Ureter (tissue), 1 donor: ENCODE results near the gene CTNNA3. TPM values are rescaled to one million over a fixed set of nuclear protein-coding genes. Genes with fewer than 3 reads are reported as not detected.

Source experiments
- DNase-seq: peaks from one replicate; pipeline ENCODE4 v3.0.0-alpha.2; 2020; ENCODE audit warnings: low spot score
- total RNA-seq: library from RNA; stranded (reverse); gene quantifications from one replicate; pipeline ENCODE4 v1.2.4, GENCODE V29; 2023
- donor health status: DM: yes; HTN: yes; CAD: no.

Gene CTNNA3
- total RNA-seq, 1 donor from 2014 or later, result 1.1 TPM

DNA sequence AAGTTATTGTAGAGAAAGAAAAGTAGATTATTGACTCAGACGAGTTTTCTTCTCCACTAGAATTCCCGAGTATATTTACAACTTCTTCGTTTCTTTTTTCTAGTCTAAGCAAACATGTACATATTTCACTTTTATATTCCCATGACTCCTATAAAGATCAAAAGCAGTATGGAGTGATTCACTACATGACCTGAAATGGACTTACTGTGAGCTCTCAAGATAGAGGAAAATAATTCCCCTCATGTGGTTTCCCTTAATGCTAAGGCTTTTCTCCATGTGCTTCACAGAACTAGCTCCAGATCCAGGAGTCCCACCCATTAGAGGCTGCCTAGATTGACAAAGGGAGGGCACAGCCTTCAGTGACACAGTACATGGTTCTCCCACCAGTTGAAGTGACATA, 1593.2 kb downstream of the CTNNA3 start:
- no peak for DNase-seq

DNA sequence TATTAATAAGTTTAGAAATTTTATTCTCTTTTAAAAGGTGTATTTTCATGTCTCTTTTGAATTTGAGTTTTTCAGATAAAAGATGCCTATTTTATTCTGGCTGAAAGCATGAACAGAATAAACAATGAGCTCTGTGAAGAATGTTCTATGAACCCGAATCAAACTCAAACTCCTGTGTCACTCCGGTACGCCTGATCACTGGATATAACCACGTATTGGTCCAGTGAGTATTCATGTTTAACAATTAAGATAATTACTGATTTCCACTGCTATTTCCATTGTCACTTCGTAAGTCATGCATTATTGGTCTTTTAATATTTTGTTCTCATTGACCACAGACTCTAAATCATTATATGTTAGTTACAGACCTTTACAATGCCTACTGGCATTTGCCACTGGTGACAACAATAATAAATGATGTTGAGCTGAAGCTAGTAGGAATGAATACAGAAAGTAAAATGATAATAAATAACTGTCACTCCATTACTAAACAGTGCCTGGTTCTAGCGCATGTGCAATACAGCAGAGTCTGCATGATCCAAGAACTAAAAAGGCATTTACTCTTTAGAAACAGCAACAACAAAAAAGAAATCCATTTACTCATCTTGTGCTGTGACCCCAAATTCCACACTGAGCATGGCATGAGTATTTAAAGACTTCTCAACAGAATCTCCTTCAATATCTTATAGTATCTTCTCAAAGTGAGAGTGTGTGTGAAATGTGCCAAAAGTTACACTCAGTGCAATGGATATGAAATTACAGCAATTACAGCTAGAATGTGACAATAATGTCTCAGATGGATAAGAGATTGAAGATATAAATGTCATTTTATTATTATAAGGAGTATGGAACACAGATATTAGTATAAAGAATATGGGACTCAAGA, 1597.2 kb downstream of the CTNNA3 start:
- no peak for DNase-seq

DNA sequence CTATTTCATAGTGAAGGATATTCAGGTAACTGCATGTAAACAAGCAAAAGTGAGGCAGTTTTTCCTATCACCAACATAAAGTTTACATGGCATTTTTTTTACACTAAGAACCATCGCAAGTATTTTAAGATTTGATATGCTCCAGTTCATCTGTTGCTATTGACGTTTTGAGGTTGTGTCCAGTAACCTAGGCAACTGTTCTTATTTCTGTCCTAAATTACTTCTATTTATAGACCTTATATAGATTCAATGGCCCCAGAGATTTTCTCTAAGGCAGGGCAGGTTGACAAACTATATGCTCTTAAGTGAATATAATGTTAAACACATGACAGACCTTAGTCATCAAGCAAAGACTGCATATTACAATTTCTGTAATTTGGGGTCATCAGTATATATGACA, 1600.4 kb downstream of the CTNNA3 start:
- no peak for DNase-seq

DNA sequence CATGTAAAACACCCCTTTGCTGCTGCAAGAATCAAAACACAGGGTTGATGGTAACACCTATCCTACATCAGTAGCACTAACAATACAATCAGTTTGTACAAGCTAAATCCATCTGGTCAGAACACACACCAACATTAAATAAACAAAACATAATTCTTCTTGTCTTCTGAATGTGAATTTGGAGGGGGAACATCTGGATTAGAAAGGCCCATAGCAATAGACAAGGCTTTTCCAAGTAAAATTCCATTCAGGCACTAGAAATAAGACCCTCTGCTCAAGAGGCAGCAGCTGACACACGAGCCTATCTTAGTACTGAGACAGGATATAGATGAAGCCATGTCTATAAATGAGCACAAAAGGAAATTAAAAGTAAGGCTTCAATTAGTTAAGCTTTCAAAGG, 1610.1 kb downstream of the CTNNA3 start:
- no peak for DNase-seq

DNA sequence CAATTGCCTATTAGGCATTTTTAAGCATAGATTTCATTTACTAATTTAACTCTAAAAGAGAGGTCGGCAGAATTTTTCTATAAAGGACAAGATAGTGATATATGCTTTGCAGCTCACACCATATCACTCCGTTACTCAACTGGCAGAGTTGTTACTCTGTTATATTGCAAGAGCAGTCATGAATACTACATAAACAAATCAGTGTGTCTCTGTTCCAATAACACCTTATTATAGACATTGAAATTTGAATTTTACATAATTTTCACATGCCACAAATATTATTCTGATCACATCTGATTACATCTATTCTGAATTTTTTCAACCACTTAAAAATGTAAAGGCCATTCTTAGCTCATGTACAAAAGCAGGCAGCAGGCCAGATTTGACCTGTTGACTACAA, 1624.1 kb downstream of the CTNNA3 start:
- DNase-seq, result no peak

DNA sequence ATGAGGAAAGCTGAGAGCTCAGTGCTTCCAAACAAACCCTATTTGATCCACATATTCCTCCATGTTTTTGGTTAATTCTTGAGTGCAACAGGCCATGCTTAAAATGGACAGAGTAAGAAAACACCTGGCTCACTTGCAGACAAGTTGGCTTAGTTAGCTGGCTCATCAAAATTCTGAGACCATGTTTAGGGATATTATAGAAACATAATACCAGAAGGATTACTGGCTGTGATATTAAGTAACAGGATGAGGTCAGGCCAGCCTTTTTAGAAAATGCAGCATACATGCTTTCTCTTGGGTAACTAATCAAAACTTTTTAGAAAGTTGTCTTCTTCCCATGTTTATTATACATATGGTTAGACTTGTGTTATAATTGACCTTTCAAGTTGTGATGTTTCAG, 1637.4 kb downstream of the CTNNA3 start:
- no peak for DNase-seq

DNA sequence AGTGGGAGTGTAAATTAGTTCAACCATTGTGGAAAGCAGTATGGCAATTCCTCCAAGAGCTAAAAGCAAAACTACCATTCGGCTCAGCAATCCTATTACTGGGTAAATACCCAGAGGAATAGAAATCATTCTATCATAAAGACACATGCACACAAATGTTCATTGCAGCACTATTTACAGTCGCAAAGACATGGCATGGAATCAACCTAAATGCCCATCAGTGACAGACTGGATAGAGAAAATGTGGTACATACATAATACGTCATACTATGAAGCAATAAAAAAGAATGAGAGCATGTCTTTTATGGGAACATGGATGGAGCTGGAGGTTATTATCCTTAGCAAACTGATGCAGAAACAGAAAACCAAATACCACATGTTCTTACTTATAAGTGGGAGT, 1646.7 kb downstream of the CTNNA3 start:
- no peak for DNase-seq

DNA sequence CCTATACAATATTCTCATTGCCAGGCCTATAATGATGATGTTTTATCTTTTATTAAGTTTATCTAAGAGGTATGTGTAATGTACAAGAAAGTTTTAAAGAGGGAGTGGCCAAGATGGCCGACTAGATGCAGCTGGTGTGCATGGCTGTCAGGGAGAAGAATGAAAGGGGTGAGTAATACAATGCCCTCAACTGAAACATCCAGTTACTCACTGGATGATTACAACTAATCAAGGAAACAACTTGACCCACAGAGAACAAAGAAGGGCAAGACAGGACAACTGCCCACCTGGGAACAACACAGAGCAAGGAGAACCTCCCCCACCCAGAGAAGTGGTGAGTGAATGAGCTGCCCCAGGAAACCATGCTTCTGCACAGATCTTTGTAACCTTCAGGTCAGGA, 1650.1 kb downstream of the CTNNA3 start:
- no peak for DNase-seq

DNA sequence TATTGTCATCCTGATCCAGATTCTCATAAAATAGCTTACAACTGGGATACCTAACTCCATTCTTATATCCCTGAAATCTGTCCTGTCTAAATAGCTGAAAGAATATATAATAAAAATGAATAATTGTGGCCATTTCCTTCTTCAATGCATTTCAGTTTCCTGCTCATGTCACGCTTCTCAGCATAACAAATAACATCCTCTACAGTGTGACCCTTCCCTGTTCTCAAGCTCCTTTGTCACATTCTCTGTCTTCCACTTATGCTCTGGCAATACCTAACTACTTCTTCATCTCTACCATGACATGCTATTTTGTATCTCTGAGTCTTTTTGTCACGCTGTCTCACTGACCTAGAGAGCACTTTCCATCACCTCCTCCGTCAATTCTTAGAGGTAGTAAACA, 1654.2 kb downstream of the CTNNA3 start:
- no peak for DNase-seq

DNA sequence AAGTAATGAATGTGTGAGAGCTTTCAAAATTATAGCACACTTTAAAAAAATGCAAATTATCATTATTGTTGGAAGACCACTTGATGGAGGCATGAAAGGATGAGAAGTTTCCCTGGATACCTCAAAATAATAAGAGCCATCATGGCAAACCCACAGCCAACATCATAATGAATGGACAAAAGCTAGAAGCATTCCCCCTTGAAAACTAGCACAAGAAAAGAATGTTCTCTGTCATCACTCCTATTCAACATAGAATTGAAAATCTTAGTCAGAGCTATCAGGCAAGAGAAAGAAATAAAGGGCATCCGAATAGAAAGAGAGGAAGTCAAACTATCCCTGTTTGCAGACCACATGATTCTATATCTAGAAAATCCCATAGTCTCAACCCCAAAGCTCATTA, 1657.4 kb downstream of the CTNNA3 start:
- DNase-seq, result no peak

DNA sequence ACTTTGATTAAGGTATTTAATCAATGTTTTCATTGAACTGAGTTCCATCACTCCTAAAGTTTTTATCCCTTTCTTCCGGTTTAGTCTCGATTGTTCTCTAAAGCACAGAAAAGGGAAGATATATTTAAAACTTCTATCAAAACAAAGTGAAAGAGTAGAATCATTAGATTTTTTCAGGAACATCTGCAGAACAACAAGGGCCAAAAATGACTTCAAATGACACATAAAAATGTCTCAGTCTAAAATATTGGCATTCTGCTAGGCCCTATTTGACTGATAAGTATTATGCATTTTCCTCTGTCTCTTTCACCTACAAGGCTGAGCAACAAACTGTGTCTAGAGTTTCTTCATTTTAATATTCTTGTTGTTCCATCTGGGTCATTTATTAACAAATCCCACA, 1669.7 kb downstream of the CTNNA3 start:
- no peak for DNase-seq

DNA sequence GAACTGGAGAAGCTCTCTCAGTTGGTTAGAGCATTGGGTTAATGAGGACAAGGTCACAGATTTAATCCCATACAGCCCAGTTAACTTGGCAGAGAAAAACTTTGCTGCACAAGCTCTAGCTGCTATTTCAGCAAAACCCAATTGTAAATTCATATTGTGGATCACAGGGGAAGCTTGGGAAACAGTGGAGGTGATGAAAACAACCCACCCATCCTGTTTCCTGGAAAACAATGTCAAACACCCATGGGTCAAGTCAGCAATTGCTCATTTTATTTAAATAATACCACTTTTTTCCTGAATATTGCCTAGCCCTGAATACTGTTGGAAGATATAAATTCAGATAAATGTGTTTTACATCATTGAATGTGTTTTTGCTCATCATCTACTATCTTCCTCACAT, 1670.8 kb downstream of the CTNNA3 start:
- DNase-seq, result no peak

DNA sequence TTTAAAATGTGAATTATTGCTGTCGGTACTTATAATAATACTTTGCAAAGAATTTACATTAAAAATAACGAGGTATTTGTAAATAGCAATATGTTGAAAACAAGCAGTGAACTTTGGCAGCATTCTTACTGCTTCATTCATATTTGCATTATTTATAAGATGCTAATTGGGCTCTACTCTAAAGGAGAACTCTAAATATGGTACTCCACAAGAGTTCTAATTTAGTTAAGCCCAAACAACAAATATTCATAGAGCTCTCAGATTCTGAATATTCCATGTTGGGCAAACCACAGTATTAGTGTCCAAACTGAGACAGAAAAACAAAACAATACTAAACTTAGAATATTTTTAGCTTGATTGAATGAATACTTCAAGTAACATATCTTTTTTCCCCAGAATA, 1674.6 kb downstream of the CTNNA3 start:
- DNase-seq, result no peak

DNA sequence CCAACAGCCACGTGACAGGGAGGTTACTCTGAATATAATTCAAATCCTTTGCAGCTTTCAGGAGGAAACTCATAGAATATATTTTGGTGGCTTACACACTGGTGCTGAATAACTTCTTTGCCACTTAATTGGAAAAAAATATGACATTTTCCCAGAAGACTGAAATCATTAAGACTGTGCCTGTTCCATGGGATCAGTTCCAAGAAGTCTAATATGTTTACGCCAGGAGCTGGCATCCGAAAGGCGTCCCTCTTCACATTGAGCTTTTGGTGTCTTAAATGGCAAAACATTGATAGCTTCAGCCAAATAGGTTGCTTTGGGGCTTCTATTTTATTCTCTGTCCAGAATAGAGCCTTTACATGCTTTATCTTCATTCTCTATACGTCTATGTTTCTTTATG, 1687.8 kb downstream of the CTNNA3 start:
- no peak for DNase-seq

DNA sequence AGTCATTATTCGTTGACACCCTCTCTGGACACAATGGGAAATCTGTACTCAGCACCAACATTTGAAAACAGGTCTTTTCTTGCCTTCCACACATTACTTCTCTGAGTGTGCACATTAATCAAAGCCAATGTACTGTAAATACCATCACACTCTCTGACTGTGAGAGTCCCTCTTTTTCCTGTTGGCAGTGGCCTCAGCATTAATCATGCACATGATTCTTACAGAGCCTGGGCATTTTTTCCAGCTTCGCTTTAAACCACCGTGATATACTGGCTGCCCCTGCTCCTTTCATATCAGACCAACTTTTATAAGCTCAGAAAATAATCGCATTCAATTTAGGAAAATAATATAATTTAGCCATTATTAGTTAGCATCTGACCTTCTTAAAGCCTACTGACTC, 1689.6 kb downstream of the CTNNA3 start:
- no peak for DNase-seq

DNA sequence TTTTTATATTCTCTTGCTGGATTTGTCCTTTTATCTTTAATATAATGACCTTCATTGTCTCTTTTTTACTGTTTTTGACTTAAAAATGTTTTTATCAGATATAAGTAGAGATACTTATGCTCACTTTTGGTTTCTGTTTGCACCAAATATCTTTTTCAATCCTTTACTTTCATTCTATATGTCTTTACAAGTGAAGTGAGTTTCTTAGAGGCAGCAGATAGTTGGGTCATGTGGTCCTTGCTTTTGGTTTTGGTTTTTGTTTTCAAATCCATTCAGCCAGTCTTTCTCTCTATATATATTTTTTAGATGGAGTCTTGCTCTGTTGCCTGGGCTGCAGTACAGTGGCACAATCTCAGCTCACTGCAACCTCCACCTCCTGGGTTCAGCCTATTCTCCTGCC, 1702.5 kb downstream of the CTNNA3 start:
- no peak for DNase-seq

DNA sequence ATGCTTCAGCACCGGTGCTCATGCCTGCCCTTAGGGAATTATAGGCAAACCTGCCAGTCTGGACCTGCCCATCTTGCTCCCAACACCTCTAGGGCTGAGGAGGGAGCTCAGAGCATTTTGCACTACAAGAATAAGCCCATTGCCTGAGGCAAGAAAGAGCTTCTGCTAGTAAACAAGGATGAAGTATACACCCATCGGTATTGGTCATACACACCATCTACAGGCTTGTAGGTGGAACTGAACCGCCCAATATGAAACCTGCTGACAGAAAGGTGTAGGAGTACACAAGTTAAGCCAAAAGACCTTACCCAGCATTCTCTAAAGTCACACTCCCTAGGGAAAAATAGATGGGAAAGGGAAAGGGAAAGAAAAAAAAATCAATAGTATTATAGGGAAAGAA, 1727.1 kb downstream of the CTNNA3 start:
- no peak for DNase-seq

DNA sequence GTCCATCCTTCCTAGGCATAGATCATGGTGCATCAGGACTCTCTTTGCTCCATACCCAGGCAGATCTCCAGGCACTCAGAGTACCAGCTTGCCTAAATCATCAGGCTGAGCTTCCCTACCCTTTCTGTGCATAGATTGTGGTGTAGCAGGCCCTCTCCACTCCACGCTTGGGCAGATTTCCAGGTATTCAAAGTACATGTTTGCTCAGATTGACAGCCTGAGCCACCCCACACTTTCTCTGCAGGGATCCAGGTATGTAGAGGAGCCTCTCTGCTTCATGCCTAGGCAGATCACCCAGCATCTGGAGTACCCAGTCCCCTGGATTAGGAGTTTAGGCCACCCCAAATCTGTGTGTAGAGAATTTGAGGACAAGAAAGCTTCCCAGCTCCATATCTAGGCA, 1727.6 kb downstream of the CTNNA3 start:
- no peak for DNase-seq

DNA sequence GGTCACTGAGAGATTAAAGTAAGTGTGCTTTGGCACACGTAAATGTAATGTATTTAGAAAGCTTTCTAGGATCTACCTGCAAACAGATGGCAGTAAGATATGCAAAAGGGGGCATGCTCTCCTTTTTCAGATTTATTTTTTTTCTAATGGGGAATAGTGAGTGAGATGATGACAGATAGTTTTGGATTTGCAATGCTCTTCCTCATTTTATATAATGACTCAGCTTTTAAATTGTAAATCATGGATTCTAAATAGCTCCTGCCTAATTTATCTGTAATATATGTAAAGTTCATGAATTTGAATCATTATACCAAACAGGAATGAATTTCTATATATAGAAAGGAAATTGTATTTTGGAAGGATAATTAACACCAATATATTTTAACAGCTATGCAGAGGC, 1731.8 kb downstream of the CTNNA3 start:
- DNase-seq, result no peak

DNA sequence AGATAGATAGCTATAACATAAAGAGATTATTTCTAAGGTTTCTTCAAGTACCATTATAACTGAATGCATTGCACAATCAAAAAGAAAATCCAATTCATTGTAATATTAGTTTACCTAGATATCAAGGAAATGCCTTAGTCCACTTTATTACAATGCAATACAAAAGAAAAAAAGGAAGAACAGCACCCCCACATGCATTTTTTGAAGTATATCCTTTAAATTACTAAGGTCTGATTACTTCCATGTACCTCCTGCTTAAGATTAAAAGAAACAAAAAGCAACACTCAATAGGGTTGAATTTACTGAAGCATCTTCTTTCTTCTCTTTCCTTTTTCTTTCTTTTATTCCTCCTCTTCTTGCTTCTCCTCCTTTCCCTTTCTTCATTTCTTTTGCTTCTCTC, 1743.9 kb downstream of the CTNNA3 start:
- no peak for DNase-seq

DNA sequence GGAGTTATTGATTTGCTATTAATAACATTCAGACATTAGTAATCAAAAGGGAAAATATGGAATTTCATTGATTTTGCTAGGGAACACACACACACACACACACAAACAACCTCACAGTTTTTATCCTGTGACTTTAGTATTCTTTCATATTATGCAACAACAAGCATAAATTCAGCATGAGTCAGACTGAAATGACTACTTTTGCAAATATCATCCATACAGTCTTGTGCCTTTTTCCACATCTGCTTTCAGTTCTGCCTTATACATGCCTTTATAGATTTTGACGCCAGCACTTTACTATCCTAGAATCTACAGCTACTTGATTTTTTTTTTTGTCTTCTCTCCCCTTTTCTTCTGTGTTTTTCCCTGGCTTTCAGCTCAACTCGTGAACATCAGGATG, 1745.9 kb downstream of the CTNNA3 start:
- DNase-seq, result no peak

DNA sequence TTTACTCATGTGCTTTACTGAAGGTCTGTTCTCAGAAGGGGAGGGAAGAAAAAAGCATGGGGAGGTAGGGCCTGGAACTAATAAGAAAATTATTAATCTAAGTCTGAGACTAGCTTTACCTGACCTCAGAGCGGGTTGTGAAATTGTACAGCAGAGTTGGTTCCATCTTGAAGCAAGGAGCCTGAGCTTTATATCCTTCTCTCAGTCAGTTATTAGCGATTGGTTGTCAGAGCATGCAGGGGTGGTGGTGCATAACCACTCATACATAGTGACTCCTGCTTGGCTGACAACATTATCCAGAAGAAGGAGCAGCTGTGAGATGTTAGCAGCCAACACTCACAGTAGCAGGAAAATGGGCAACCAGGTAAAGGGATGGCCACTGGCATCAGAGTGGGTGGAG, 1746.5 kb downstream of the CTNNA3 start:
- DNase-seq, result no peak

DNA sequence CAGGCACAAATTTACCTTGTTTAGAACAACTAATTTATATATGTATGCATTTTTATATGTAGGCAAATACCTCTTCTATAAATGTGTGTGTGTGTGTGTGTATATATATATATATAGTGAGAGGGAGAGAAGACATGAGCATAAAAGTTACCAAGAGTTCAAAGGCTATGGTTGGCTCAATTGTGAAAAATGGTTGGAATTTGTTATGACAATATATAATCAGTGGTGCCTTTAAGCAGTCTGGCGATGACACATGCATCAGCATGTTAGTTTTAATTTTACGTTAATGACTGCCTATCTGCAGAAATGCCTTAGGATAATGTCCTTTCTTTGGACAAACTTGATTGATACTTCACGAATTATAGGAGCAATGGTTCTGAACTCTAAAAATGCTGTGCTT, 1750.9 kb downstream of the CTNNA3 start:
- DNase-seq, result no peak

DNA sequence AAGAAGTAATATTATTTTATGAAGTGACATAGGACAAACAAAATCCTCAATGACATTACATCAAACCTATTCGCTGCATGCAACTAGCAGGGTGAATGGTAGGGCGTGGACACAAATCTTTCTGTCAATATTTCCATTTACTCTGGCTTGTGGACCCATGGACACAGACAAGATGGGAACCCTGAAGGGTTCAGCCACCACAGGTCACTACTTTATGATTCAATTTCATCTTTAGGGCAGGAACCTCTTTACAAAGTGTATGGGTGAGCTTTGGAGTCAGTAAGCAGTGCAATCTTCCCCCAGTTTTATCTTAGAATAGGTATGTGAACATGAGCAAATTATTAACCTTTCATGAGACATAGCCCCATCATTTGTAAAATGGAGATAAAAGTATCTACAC, 1752.5 kb downstream of the CTNNA3 start:
- DNase-seq, result no peak
